GM19455 (cell line): Measurements from ENCODE around the gene FBLN2.

Experiments used
- ATAC-seq: cut with Tn5 transposase; IDR thresholded peaks from one replicate; pipeline ENCODE4 v1.9.1; 2021; ENCODE audit not compliant: unreplicated experiment

The FBLN2 gene

DNA sequence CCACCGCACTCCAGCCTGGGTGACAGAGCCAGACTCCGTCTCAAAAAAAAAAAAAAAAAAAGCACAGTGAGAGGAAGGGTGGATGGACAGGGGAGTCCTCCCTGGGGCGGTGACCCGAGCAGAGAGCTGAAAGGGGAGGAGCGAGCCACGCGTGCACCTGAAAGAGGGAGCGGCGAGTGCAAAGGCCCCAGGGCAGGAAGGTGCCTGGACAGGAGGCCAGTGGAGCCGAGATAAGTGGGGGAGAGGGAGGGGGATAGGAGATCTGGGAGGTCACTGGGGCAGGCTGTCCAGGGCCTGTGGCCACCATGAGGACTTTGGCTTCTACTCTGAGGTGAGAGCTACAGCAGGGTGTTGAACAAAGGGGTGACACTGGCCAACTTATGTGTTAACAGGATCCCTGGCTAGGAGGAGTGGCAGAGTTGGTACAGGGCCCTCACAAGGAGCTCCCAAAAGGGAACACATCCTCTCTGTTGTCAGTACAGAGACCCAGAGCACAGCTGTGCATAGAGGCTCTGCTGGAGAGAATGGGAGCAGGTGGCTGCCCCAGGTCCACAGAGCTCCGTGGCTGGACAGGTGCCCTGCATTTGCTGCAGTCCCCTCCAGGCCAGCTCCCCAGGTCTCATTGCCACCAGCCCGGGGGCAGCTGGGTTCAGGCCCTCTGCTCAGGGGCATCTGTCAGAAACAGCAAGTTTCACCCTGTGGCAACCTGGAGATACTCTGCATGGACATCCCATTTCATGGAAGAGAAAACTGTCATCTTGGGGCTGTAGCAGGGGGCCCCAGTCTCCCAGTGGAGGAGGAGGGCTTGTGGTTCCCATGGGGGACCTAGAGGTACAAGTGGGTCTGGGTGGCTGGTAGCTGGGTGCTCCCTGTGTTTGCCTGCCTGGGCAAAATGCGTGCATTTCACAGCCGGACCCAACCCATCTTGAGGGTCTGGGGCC is 28.5 kb downstream of the FBLN2 start:
- ATAC-seq: no peak

DNA sequence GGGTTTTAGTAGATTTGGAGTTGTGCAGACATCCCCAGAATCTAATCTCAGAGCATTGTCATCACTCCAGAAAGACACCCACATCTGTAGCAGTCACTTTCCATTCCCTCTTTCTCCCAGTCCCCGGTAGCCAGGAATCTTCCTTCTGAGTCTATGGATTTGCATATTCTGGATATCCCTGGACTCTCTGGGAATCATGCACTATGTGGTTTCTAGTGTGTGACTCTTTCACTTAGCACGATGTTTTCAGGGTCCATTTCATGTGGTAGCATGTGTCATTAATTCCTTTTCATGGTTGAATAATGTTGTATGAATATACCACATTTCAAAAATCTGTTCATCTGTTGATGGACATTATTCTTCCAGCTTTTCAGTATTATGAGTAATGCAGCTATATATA is 29.3 kb downstream of the FBLN2 start:
- ATAC-seq: no peak

DNA sequence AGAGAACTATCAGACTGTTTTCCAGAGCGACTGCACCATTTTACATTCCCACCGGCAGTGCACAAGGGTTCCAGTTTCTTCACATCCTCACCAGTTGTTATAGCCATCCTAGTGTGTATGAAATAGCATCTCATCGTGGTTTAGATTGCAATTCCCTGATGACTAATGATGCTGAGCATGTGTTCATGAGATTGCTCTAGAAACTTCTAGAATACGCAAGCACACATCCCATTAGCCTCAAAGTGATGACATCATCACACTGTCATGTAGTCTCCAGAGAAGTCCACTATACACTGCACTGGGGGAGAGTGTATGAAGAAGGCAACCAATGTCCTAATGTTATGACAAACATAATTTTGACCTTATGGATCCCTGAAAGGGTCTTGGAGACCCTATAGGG is 30.1 kb downstream of the FBLN2 start:
- no peak for ATAC-seq

DNA sequence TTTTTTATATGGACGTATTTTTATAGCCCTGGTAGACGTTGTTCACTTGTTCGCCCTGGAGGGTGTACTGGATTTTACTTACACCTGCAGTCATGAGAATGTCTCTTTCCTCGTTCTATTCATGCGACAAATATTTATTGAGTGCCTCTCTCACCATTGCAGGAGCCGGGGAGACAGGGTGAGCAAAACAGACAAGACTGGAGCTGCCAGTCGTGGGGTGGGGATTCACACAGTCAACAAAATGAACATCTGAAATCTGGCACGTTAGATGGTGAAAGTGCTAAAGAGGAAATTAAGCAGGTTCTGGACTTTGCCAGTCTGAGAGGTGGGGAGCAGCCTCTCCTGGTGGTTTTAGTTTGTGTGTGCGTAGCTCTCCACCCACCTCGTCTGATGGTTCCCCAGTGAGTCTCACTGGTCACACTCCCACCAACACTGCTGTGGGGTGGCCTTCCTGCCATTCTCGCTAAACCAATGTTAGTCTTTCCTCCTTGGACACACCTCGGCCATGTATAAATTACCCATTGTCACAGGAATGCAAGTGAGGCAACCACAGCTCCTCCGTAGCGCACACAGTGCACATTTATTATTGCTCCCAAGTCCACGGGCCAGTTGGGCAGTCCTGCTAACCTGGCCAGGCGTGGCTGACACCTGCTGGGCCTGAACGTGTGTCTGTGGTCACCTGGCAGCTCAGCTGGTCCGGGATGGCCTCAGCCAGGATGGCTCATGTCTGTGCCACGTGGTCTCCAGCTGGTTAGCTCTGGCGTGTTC is 31.5 kb downstream of the FBLN2 start:
- ATAC-seq: no peak

DNA sequence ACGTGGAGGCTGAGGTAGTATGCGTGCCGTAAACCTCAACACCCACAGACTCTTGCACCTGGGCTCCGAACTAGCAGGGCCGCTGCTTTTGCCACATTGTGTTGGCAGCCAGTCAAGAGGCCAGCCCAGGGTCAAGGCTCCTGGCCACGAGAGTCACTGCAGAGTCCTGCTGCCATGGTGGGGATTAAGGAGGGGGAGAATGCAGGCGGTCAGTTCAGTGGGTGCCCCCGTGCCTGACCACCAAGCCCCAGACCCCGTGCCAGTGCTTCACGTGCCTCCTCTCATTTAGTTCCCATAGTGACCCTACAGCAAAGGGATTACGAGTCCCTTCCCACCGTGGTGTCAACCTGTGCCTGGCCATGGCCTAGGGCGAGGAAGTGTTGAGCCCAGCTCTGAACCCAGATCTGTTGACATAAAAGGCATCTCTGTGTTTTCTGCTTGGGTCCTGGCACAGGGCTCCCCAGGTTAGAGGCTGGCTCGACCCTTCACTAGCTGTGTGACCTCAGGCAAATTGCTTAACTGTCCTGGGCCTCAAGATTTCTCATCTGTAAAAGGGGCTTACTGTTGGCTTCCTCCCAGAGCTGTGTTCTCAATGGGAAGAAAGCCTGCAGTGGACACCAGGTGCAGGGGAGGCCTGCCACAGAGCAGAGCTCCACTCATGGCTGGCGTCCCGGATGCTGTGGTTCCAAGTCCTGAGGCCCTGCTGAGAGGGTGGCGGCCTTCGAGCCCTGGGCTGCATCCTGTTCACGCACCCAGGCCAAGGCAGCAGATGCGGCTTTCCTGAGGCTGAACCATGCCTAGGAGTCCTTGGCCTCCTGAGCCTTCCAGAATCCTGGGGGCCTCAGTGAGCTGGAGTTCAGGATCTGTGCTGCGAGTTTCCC is 32.8 kb downstream of the FBLN2 start:
- no peak for ATAC-seq

DNA sequence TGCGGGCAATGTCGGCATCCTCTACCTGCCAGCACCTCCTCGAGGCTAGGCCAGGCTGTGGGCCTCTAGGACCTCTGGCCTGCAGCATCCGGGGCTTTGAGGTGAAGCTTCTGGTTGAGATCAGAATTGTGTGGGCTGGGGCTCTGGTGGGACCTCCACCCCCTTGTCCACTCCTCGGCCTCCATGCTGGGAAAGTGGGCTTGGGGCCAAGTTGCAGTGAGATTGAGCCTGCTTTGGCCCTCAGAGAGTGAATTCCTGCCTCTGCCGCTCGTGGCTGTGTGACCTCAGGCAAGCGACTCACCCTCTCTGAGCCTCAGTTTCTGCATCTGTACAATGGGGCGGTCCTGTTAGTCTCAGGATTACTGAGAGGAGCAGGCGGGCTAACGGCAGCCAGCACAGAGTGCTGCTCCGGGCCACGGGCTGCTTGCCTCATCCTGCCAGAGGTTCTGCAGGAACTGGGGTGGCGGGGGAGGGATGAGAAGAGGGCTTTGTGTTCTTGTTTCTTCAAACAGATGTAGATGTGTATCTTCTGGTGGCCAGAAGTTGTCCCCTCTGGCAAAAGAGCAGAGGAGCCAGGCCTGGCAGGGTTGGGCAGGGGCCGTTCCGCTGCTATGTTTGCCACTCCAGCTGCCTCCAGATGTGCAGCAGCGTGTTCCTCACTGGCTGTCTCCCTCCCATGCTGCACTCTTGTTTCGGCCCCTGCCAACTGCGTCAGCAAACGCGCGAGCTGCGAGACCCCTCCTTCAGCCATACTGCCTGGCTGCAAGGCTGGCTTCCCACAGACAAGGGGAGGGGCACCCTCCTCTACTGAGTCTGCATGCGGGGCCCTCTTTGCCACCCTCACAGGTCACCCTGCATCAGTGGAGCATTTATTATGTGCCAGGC is 33.7 kb downstream of the FBLN2 start:
- ATAC-seq: no peak

DNA sequence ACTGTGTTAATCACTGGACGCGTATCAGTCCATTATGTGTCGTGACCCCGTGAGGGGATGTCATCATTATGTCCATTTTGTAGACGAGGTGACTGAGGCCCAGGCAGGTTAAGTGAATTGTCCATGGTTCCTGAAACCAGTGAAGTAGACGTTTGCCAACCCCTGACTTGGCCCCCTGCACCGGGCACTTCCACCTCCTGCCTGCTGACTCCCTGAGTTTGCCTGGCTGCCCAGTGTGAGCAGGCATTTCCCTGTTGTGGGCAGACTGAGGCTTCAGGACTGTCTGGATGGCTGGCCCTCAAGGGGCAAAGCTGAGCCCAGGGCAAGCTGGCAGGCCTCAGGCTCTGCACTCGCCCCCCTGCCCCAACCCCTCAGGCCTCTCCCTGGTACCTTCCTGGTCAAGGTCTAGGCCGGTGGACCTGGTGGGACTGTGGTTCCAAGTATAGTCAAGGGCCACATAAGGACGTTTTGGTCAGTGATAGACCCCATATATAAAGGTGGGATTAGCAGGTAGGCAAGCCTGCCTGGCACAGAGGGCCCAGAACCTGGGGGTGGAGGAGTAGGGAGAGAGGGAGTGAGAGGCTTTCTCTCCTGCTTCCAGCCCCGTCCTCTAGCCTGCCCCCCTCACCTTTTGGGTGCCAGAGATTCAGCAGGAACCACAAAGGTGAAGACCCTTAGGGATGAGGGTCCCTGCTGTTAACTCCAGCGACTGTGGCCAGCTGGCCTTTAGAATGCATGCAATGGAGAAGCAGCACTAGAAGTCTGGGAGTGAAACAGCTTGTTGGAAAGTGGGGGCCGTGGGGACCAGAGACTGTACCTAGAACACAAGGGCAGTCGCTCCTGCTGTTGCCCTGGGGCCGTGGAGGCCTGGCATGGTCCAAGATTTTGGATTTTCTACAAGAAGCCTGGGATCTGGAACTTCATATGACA is 34.6 kb downstream of the FBLN2 start:
- ATAC-seq: no peak

DNA sequence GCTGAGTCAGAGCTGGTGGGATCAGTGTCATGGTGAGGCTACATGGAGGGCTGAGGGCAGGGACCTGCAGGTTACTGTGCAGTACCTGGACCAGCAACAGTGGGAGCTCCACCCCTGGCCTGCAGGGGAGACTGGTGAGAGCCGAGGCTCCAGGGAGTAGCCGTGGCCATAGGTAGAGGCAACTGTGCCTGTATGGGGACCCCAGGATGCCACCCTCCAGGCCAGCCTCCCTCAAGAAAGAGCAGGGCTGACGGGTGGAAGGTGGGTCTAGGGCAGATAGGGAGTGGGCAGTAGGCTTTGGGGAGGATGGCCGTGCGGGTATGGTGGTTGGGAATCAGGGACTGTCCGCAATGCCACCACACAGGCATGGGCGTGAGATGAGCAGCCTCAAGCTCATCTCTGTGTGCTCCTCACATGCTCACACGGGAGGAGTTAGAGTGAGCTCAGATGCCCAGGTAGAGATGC is 35.5 kb downstream of the FBLN2 start:
- no peak for ATAC-seq

DNA sequence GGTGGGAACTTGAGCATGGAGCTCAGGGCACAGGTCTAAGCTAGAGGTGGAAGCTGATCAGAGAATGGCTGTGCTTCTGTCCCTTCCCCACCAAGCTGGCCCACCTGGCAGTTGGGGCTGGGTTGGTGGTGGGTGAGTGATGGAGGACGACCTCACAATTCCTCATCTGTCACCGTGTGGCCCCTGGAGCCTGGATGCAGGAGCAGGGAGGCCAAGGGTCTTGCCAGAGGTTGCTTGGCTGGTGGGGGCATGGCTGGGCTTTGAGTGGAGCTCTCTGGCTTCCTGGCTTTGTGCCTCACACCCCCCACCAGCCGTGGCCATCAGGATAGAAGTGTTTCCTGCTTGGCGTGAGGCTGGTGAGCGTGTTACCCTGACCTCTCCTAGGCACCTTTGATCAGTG is 36.0 kb downstream of the FBLN2 start:
- no peak for ATAC-seq

DNA sequence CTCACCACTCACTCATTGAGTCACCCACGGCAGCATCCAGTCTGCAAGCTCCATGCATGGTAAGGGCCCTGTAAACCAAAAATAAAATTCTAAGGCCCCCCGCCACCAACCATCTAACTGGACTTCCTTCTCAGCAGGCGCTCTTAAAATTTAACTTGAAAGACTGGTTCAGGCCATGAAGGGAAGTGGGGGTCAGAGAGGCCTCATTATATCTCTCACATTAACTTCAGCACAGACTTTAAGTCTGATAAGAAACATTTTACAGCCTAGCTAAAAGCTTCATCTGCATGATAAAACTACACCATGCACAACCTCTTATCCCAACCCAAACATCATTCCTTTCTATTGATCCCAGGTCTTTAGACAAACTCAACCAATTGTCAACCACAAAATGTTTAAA is 38.5 kb downstream of the FBLN2 start:
- no peak for ATAC-seq

DNA sequence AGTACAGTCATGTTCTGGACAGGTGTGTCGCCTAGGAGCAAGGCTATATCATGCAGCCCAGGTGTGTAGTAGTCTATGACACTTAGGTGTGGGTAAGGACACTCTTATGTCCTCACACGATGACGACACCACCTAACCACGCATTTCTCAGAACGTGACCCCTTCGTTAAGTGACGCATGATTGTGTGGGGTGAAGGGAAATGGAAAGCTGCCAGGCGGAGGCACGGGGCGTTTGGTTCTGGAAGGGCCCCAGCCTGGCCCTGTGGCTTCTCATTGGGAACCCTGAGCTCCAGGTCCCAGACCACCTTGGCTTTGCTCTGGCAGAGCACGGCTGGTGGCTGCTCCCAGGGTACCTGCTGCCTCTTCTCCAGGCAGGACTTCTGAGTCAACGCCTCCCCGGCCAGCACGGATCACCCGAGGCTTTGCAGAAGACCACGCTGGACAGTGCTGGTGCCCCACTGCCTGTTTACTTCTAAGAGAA is 39.3 kb downstream of the FBLN2 start:
- no peak for ATAC-seq

DNA sequence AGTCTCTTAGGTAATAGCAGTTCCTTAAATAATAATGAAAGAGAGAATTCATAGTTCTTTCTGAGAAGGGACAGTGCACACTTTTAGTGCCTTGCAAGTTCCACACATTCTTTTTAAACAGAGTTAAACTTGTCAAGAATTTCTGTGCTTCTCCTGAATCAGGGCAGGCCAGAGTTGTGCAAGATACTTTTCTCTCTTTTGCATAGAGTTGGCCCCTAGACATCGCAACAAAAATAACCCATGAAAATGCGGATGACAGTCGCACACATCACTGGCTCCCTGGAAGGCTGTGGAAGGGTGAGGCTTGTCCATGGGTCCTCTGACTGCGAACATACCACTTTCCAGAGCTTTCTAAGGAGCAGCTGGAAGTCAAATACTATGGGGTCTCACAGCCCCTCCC is 40.1 kb downstream of the FBLN2 start:
- no peak for ATAC-seq

DNA sequence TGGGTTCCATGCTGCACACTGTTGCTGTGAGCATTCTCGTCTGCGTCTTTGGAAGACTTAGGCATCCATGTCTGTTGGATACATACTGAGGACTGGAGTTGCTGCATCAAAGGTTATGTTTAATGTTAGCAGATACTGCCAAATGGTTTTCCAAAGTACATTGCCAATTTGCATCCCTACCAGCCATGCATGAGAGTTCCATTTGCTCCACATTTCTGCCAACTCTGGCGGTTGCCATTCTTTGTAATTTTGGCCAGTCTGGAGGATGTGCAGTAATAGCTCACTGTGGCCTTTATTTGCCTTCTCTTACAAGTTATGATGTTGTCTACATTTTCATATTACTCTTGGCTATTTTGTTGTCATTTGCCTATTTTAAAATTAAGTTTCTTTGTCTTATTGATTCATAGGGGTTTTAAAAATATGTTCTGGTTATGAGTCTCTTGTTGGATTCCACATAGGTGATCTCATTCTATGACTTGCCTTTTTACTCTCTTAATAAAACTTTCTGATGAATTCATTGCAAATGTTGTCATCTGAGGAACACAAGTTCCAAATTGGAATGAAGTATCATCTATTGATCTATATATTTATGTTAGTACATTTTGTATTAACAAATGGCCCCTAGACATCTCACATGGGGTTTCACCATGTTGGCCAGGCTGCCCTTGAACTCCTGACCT is 42.1 kb downstream of the FBLN2 start:
- no peak for ATAC-seq

DNA sequence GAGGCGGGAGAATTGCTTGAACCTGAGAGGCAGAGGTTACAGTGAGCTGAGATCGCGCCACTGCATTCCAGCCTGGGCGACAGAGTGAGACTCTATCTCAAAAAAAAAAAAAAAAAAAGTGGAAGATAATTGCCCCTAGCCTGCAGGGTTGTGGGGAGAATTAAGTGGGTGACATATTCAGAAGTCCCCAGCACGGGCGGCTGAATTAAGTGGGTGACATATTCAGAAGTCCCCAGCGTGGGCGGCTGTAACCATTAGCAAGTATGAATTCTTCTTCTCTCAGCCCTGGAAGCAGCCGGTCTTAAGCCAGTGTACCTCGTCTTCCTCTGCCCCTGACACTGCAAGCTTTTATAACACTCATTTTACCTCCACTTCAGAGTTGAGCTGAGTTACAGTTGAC is 44.7 kb downstream of the FBLN2 start:
- ATAC-seq: no peak

DNA sequence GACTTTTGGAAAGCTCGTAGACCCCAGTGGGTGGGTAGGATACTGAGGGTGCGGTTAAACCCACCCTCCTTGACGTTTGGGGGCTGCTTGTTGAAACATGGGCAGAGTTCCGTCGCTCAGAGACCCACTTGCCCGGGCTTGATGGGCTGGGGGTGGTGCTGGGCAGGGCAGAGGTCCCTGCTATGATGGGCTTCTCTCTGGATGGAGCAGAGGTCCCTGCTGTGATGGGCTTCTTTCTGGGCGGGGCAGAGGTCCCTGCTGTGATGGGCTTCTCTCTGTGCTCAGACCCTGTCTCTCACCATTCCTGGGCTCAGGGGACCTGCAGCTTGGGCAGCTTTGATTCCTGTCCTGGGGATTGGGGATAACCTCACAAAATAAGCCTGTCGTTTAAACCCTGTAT is 45.2 kb downstream of the FBLN2 start:
- no peak for ATAC-seq

DNA sequence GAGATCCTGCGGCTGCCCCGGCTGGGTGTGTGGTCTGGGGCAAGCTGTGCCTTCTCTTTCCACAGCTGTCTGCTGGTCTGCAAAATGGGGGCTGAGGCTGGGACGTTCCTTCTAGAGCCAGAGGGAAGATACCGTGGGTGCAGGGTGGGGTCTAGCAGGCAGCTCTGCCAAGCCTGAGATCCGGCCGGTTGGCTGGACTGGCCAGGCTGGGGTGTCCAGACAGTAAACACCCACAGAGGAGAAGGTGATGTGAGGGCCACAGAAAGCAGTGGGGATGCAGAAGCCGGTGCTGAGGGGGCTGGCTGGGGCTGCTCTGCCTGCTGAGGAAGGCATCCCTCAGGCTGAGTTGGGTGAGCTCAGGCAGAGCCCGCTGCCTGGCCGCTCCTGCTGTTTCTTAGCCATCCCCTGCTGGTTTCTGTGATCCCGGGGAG is 46.1 kb downstream of the FBLN2 start:
- ATAC-seq: no peak

DNA sequence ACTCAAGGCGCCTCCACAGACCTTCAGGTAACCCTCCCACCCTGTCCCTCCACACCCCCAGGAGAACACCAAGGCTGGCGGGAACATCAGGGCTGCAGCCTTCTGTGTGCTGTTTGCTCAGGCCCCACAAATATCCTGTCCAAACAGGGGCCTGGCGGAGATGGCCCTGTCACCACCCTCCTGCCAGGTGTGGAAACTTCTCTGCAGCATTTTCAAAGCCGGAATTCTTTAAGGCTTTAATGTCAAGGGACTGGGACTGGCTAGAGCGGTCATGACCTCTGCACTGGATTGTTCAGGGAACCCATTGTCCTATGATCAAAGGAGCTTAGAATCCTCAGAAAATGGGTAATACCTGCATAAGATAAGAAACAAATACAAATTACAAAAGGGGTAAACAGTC is 46.6 kb downstream of the FBLN2 start:
- ATAC-seq: no peak

DNA sequence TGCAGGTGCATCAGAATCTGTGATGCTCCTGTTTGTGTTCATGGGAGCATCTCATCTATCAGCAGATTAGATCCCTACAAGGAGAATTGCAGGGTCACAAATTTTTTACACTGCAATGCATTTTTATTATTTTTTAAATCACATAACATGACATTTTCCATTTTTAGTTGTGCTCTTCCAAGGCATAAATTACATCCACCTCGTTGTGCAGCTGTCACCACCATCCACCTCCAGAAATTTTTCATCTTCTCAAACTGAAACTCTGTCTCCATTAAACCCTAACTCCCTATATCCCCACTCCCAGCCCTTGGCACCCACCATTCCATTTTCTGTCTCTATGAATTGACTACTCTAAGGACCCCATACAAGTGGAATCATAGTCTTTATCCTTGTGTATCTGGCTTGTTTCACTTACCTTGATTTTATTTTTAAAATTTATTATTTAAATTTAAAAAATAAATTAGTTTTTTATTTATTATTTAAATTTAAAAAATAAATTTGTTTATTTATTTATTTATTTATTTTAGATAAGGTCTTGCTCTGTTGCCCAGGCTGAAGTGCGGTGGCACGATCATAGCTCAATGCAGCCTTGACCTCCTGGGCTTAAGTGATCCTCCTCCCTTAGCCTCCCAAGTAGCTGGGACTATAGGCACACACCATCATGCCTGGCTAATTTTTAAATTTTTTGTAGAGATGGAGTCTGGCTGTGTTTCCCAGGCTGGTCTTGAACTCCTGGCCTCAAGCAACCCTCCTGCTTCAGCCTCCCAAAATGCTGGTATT is 47.7 kb downstream of the FBLN2 start:
- ATAC-seq: no peak
